ENCODE data around the gene UNC5A.

- no peak for TF ChIP-seq CTCF (conservative IDR thresholded peaks at IDR 0.05)
- TF ChIP-seq ZFX (IDR thresholded peaks at IDR 0.05): no peak
These were observed 63.9 kb downstream of the UNC5A start for GRCh38 chr5:176874198-176874780.

All from C4-2B (cell line).